Transverse colon (tissue), 4 donors: ENCODE measurements around the gene B3GALNT2. TPM values are rescaled to one million over a fixed set of nuclear protein-coding genes. Genes with fewer than 3 reads are reported as not detected.

Experiments
- DNase-seq: peaks from one replicate; pipeline ENCODE4 v3.0.0-alpha.2; 2019
- H3K27ac ChIP-seq, 4 donors: fragments of 200-600 bp; sonication (generic); 2 replicates each; pipeline ENCODE4 v1.5.1; 2016 to 2018; ENCODE audit warnings: inconsistent platforms in 4 of 4
- H3K27me3 ChIP-seq: fragments of 200-600 bp; sonication (generic); 2 replicates; pipeline ENCODE4 v1.5.1; 2017; ENCODE audit warnings: inconsistent platforms
- H3K36me3 ChIP-seq, 4 donors: fragments of 200-600 bp; sonication (generic); 2 replicates each; pipeline ENCODE4 v1.5.1; 2017 to 2019; ENCODE audit warnings: inconsistent platforms in 4 of 4
- H3K4me1 ChIP-seq, 4 donors: fragments of 200-600 bp; sonication (generic); 2 replicates each; pipeline ENCODE4 v1.5.1; 2017 to 2020; ENCODE audit warnings: inconsistent platforms in 4 of 4
- H3K4me3 ChIP-seq, 4 donors: fragments of 200-600 bp; sonication (generic); 1 replicate in 1 of 4; 2 replicates in 3 of 4; pipeline versions ENCODE4 v1.5.1 to v1.6.1; 2017 to 2019; ENCODE audit warnings: inconsistent platforms in 4 of 4
- H3K9me3 ChIP-seq, 2 donors: fragments of 200-600 bp; sonication (generic); 2 replicates each; pipeline ENCODE4 v1.5.1; 2017 to 2019; ENCODE audit warnings: inconsistent platforms in 2 of 2
- CTCF ChIP-seq, 5 experiments: fragments of 200-600 bp in 3 of 5; fragments of 450-650 bp in 2 of 5; sonication (generic) in 3 of 5; IDR thresholded peaks; 1 replicate in 2 of 5; 2 replicates in 3 of 5; pipeline ENCODE4 v1.5.1; 2016 to 2017; ENCODE audit warnings: antibody characterized with exemption in 5 of 5, inconsistent platforms in 3 of 5, mild to moderate bottlenecking in 2 of 5, moderate library complexity in 1 of 5
- EP300 ChIP-seq: sonication (generic); formaldehyde crosslinking; IDR thresholded peaks from one replicate; pipeline ENCODE4 v1.6.1; 2017; ENCODE audit warnings: antibody characterized with exemption, low read depth
- POLR2A ChIP-seq: fragments of 450-650 bp; IDR thresholded peaks from one replicate; pipeline ENCODE4 v1.6.1; 2016; ENCODE audit warnings: antibody characterized with exemption, mild to moderate bottlenecking, moderate library complexity
- POLR2AphosphoS5 ChIP-seq, 3 donors: sonication (generic); formaldehyde crosslinking; IDR thresholded peaks; one replicate each; pipeline ENCODE4 v1.6.1; 2016; ENCODE audit warnings: antibody characterized with exemption in 3 of 3
- WGBS, 2 donors: methylation state at CpG; one replicate each; pipeline ENCODE4 v1.1.5; 2018; ENCODE audit warnings: low coverage in 1 of 2; 5-methylcytosine and 5-hydroxymethylcytosine counted together
- in situ Hi-C, 4 donors: fragments of 200-750 bp; cut with MboI; loops; one replicate each; pipeline versions ENCODE4 v1.15.0 to v1.15.1; 2017; ENCODE audit warnings: low sequenced_read_pairs in 3 of 4, low pct_ligation_motif_present in 1 of 4, low pct_unique_long_range_greater_than_20kb in 1 of 4
- intact Hi-C: fragments of 100-400 bp; cut with DNase I; formaldehyde crosslinking; loops from one replicate; pipeline ENCODE4 v1.15.1; 2023; ENCODE audit warnings: low total_unique reads
- total RNA-seq, 4 donors: library from RNA; depleted of rRNA; stranded (reverse); fragments of >200 nt; gene quantifications; one replicate each; pipeline ENCODE4 v1.1.0, GENCODE V29; 2016

B3GALNT2 gene
- total RNA-seq, 4 donors from 2014 or later = 21.4 to 42.2 (median 30.5) TPM

- in situ Hi-C loops = loop anchor here in 2 of 4 donors (25.0 kb wide), 2 partner anchors 292 to 917 kb away; partner anchors contain the start of gene TARBP1 (in 1 of the 2)
- Histone ChIP-seq H3K4me1 (peaks cover 0 to 8% (median 3%) of the 10 kb centered on the region in 4 donors), H3K9me3 (no peaks in the 10 kb centered on the region), H3K27me3 (no peaks in the 10 kb centered on the region), H3K27ac (no peak overlapping the region), H3K36me3 (peaks cover 0 to 8% (median 0%) of the 10 kb centered on the region in 4 donors), H3K4me3 (no peak overlapping the region)
- TF ChIP-seq CTCF (IDR thresholded peaks at IDR 0.05) (no peak), EP300 (no peak), POLR2A (no peak), POLR2AphosphoS5 (IDR thresholded peaks at IDR 0.05) (no peak)
- no peak for DNase-seq
- WGBS, 2 donors = 93 to 95% methylated on average over 5 of the region's 5 CpGs
- intact Hi-C loops = no loop called here
Measured at GRCh38 chr1:235404190-235404589, 100.1 kb downstream of the B3GALNT2 start.

- intact Hi-C loops (no loop called here), in situ Hi-C loops (loop anchor here in 2 of 4 donors (25.0 kb wide), 2 partner anchors 291 to 916 kb away; partner anchors contain the start of gene TARBP1 (in 1 of the 2))
- H3K9me3 ChIP-seq = no peaks in the 10 kb centered on the region
- WGBS, 2 donors = 83% methylated on average over 1 of the region's 1 CpG; no CpG with 5 or more reads in 1 of the 2 donors
- peaks cover 0 to 8% (median 0%) of the 10 kb centered on the region in 4 donors for H3K36me3 ChIP-seq
- TF ChIP-seq CTCF (IDR thresholded peaks at IDR 0.05) (no peak), EP300 (no peak), POLR2A (no peak), POLR2AphosphoS5 (IDR thresholded peaks at IDR 0.05) (no peak)
- peaks cover 0 to 2% (median 0%) of the 10 kb centered on the region in 4 donors for H3K4me1 ChIP-seq
- no peak for DNase-seq
- H3K27ac ChIP-seq = no peak overlapping the region
- no peaks in the 10 kb centered on the region for H3K27me3 ChIP-seq
- H3K4me3 ChIP-seq = no peak overlapping the region
Measured at GRCh38 chr1:235403593-235403992, 100.7 kb downstream of the B3GALNT2 start.

GRCh38 chr1:235402457-235403200 lies 101.6 kb downstream of the B3GALNT2 start:
- no peaks in the 10 kb centered on the region for H3K9me3 ChIP-seq
- no peak overlapping the region for H3K4me3 ChIP-seq

More at GRCh38 chr1:235402457-235403200, 101.6 kb downstream of the B3GALNT2 start:
- WGBS, 2 donors = 89 to 92% methylated on average over 4 to 7 of the region's 7 CpGs
- Histone ChIP-seq H3K27me3 (no peaks in the 10 kb centered on the region), H3K4me1 (no peaks in the 10 kb centered on the region), H3K27ac (no peak overlapping the region), H3K36me3 (peaks cover 0 to 8% (median 0%) of the 10 kb centered on the region in 4 donors)
- in situ Hi-C loops = loop anchor here in 2 of 4 donors (25.0 kb wide), 2 partner anchors 290 to 915 kb away; partner anchors contain the start of gene TARBP1 (in 1 of the 2)
- intact Hi-C loops = no loop called here
- TF ChIP-seq CTCF (IDR thresholded peaks at IDR 0.05) (no peak), POLR2A (no peak), EP300 (no peak), POLR2AphosphoS5 (IDR thresholded peaks at IDR 0.05) (no peak)
- no peak for DNase-seq
